K562 (cell line): ENCODE results near the gene SLC22A23. TPM values are rescaled to one million over a fixed set of nuclear protein-coding genes. Genes with fewer than 3 reads are reported as not detected.

ENCODE experiments used
- ATAC-seq: fragments of 200-7000 bp; cut with Tn5 transposase; 3 replicates; pipeline ENCODE4 v1.9.1; 2020; ENCODE audit warnings: moderate library complexity
- BruUV-seq: library from RNA; stranded (reverse); fragments of 400-500 nt; replicated peaks from 2 replicates; lab custom pipeline; 2021; lab: Mats Ljungman, UMichigan
- CTCF ChIA-PET: fragments of 300-600 bp; formaldehyde crosslinking; extraction: SDS; loops from one replicate; lab custom pipeline; 2021; ENCODE audit warnings: low intra/inter-chr PET ratio; lab: Yijun Ruan, JAX
- POLR2A ChIA-PET: fragments of 300-600, 350-650 bp; sonication (Branson Sonifier 250); formaldehyde crosslinking; extraction: SDS; loops from one replicate; lab custom pipeline; 2021; ENCODE audit warnings: antibody characterized with exemption, inconsistent platforms; lab: Yijun Ruan, JAX
- DNase-seq, 4 experiments: peaks; one replicate each; pipeline versions ENCODE4 v3.0.0 to v3.0.0-alpha.2; 2011 to 2018; ENCODE audit warnings: low spot score in 3 of 4, mixed read lengths in 3 of 4; ENCODE audit errors: extremely low read depth in 1 of 4
- FAIRE-seq: peaks from 2 replicates; lab custom pipeline; 2011; peaks lifted over from hg19 to GRCh38; lab: Jason Lieb, UNC
- H2AFZ ChIP-seq: 2 replicates; pipeline ENCODE4 v1.6.0; 2011; ENCODE audit warnings: low read depth, low read length, control low read depth, inconsistent platforms
- H3K27ac ChIP-seq: fragments of 200-600 bp; 3 replicates; pipeline ENCODE4 v1.8.0; 2011; ENCODE audit warnings: low read depth, mild to moderate bottlenecking, control low read depth, inconsistent platforms, low read length, moderate library complexity, mixed read lengths; ENCODE audit errors: extremely low read depth
- H3K27me3 ChIP-seq, 2 experiments: fragments of 300-600 bp in 1 of 2; 2 replicates in 1 of 2; 3 replicates in 1 of 2; pipeline versions ENCODE4 v1.6.0 to v1.8.0; 2011; ENCODE audit warnings: inconsistent platforms in 2 of 2, low read length in 2 of 2, mild to moderate bottlenecking in 1 of 2, mixed read lengths in 1 of 2, moderate library complexity in 1 of 2; ENCODE audit not compliant: control insufficient read depth in 2 of 2, insufficient read depth in 2 of 2
- H3K36me3 ChIP-seq: fragments of 300-600 bp; 3 replicates; pipeline ENCODE4 v1.8.0; 2011; ENCODE audit warnings: mild to moderate bottlenecking, low read length, inconsistent platforms; ENCODE audit not compliant: control insufficient read depth, insufficient read depth
- H3K4me1 ChIP-seq, 2 experiments: fragments of 200-600 bp in 1 of 2; replicated peaks in 1 of 2; 2 replicates in 1 of 2; 3 replicates in 1 of 2; pipeline versions ENCODE4 v1.5.1 to v1.8.0; 2011; ENCODE audit warnings: inconsistent platforms in 2 of 2, low read length in 2 of 2, mild to moderate bottlenecking in 1 of 2, mixed read lengths in 1 of 2, moderate library complexity in 1 of 2; ENCODE audit not compliant: control insufficient read depth in 2 of 2, insufficient read depth in 2 of 2
- H3K4me2 ChIP-seq: 2 replicates; pipeline ENCODE4 v1.6.1; 2011; ENCODE audit warnings: low read length, control low read depth, inconsistent platforms, mixed read lengths; ENCODE audit not compliant: insufficient read depth
- H3K4me3 ChIP-seq: fragments of 200-600 bp; sonication (generic), shearing (Covaris generic); 2 replicates; pipeline ENCODE4 v1.5.1; 2016; ENCODE audit warnings: control low read depth, inconsistent platforms
- H3K79me2 ChIP-seq: fragments of 200-600 bp; 3 replicates; pipeline ENCODE4 v1.8.0; 2011; ENCODE audit warnings: low read length, inconsistent platforms; ENCODE audit not compliant: control insufficient read depth, insufficient read depth
- H3K9ac ChIP-seq, 2 experiments: 2 replicates each; pipeline versions ENCODE4 v1.6.0 to v1.6.1; 2011; ENCODE audit warnings: low read depth in 2 of 2, low read length in 2 of 2, control low read depth in 1 of 2, inconsistent platforms in 1 of 2, mild to moderate bottlenecking in 1 of 2, mixed read lengths in 1 of 2; ENCODE audit not compliant: insufficient read depth in 1 of 2
- H3K9me1 ChIP-seq: one replicate; pipeline ENCODE4 v1.6.0; 2011; ENCODE audit warnings: inconsistent platforms, mild to moderate bottlenecking, low read length, moderate library complexity; ENCODE audit not compliant: control insufficient read depth, insufficient read depth
- H3K9me3 ChIP-seq: replicated peaks from 2 replicates; pipeline ENCODE4 v1.5.1; 2011; ENCODE audit warnings: low read depth, low read length, inconsistent platforms; ENCODE audit not compliant: control insufficient read depth, insufficient read depth
- H4K20me1 ChIP-seq: replicated peaks from 2 replicates; pipeline ENCODE4 v1.6.1; 2011; ENCODE audit warnings: low read length, inconsistent platforms, mixed read lengths; ENCODE audit not compliant: control insufficient read depth, insufficient read depth
- ARID3B ChIP-seq: fragments of 250-450 bp; sonication (Bioruptor Pico); IDR thresholded peaks from 2 replicates; pipeline ENCODE4 v1.4.0; 2020; ENCODE audit warnings: borderline replicate concordance
- ARNT ChIP-seq, 2 experiments: fragments of 450-650 bp; IDR thresholded peaks; 2 replicates each; pipeline ENCODE4 v1.6.1; 2016; ENCODE audit warnings: mild to moderate bottlenecking in 1 of 2
- BHLHE40 ChIP-seq: IDR thresholded peaks from 2 replicates; pipeline ENCODE4 v1.6.1; 2011; ENCODE audit warnings: low read length, improper control_type of control experiment
- ELK1 ChIP-seq: sonication (generic); formaldehyde crosslinking; IDR thresholded peaks from 2 replicates; pipeline ENCODE4 v1.8.1; 2022; ENCODE audit warnings: missing genetic modification reagents
- ESRRB ChIP-seq: fragments of 250-450 bp; sonication (Bioruptor Pico); IDR thresholded peaks from 2 replicates; pipeline ENCODE4 v1.5.0; 2020; ENCODE audit warnings: mild to moderate bottlenecking, moderate library complexity, borderline replicate concordance
- NCOA1 ChIP-seq: fragments of 450-650 bp; IDR thresholded peaks from 2 replicates; pipeline ENCODE4 v1.6.1; 2016; ENCODE audit warnings: low read depth
- NR3C1 ChIP-seq: sonication (generic); formaldehyde crosslinking; IDR thresholded peaks from 2 replicates; pipeline ENCODE4 v1.8.1; 2022; ENCODE audit warnings: missing genetic modification reagents
- REST ChIP-seq, 2 experiments: fragments of 450-650 bp; formaldehyde crosslinking in 1 of 2; IDR thresholded peaks; 2 replicates each; pipeline versions ENCODE4 v1.4.0 to v1.6.1; 2014 to 2020; ENCODE audit warnings: mild to moderate bottlenecking in 2 of 2, borderline replicate concordance in 1 of 2, low read depth in 1 of 2
- RNF2 ChIP-seq: sonication (generic); IDR thresholded peaks from 2 replicates; pipeline ENCODE4 v1.6.1; 2016
- SREBF1 ChIP-seq: fragments of 150-350 bp; IDR thresholded peaks from 2 replicates; pipeline ENCODE4 v1.6.1; 2014; ENCODE audit warnings: antibody characterized with exemption, low read depth, low read length, borderline replicate concordance
- ZNF212 ChIP-seq: fragments of 450-650 bp; formaldehyde crosslinking; IDR thresholded peaks from 2 replicates; pipeline ENCODE4 v1.4.0; 2020; ENCODE audit warnings: mild to moderate bottlenecking
- WGBS: fragments of 100-300 bp; shearing (Covaris generic); methylation state at CpG from one replicate; pipeline ENCODE4 v1.1.6; 2016; ENCODE audit warnings: low coverage, mixed read lengths; ENCODE audit not compliant: insufficient coverage; ENCODE audit errors: missing lambda C conversion rate; 5-methylcytosine and 5-hydroxymethylcytosine counted together
- in situ Hi-C: fragments of 300-500 bp; cut with MboI; formaldehyde crosslinking; loops from 4 replicates; pipeline ENCODE4 v1.15.0; 2018; ENCODE audit warnings: inconsistent platforms, mixed read lengths
- intact Hi-C: fragments of 100-400 bp; cut with micrococcal nuclease; formaldehyde crosslinking; loops from 2 replicates; pipeline ENCODE4 v1.14.2; 2022
- polyA plus RNA-seq, 8 experiments: library from polyadenylated mRNA; depleted of rRNA in 4 of 8; stranded (reverse) in 5 of 8; unstranded in 3 of 8; fragments of >200 nt; fragmentation: Nextera tagmentation in 2 of 8; fragmentation: Illumina TruSeq in 1 of 8; extraction: Ambion mirVana in 2 of 8; extraction: Trizol in 1 of 8; gene quantifications; 2 replicates each; pipeline versions ENCODE4 v1.2.1 to v1.2.3, GENCODE V29; 2011 to 2014; ENCODE audit warnings: inconsistent platforms in 1 of 8, missing spikeins in 1 of 8
- total RNA-seq, 7 experiments: library from RNA; depleted of rRNA in 6 of 7; stranded (reverse); fragments of >200 nt in 6 of 7; fragmentation: Illumina TruSeq in 2 of 7; extraction: Trizol in 2 of 7; gene quantifications; 2 replicates each; pipeline versions ENCODE4 v1.2.1 to v1.2.3, GENCODE V29; 2011 to 2021; ENCODE audit warnings: low replicate concordance in 1 of 7

SLC22A23 gene
- total and polyA plus RNA-seq, 9 of the 15 experiments (the other 6 are each of a cell fraction or from before 2014, with no cell fraction given), result 0.30 to 8.7 (median 2.5) TPM

- no peaks in the 10 kb centered on the region for H3K4me1 ChIP-seq
- in situ Hi-C loops (no loop called here), intact Hi-C loops (no loop called here)
- ATAC-seq (no peak), FAIRE-seq (peak; percentile 19), DNase-seq (no peak)
- H4K20me1 ChIP-seq, result no peaks in the 10 kb centered on the region
- peaks cover 30% of the 10 kb centered on the region in 2 experiments for H3K27me3 ChIP-seq
- H3K4me3 ChIP-seq, result no peak overlapping the region
- H2AFZ ChIP-seq, result no peak overlapping the region
- CTCF ChIA-PET, result no interaction called here
- H3K79me2 ChIP-seq, result no peaks in the 10 kb centered on the region
- H3K9ac ChIP-seq, result no peak overlapping the region
- 0% methylated on average over 5 of the region's 5 CpGs for WGBS
- POLR2A ChIA-PET, result interaction anchor here (0.8 to 1.3 kb wide), 2 partner anchors 8 to 10 kb away, joined by 4 to 5 read pairs; no protein-coding TSS in a partner anchor
- H3K36me3 ChIP-seq, result no peaks in the 10 kb centered on the region
- H3K27ac ChIP-seq, result no peak overlapping the region
- H3K9me1 ChIP-seq, result no peaks in the 10 kb centered on the region
- no TSS peak for BruUV-seq
- no peak overlapping the region for H3K4me2 ChIP-seq
- no peaks in the 10 kb centered on the region for H3K9me3 ChIP-seq
- TF ChIP-seq NCOA1, result no peak
- TF ChIP-seq ARNT (IDR thresholded peaks at IDR 0.05), result no peak
- TF ChIP-seq ESRRB (CRISPR knock-in tag), result no peak
- no peak for TF ChIP-seq RNF2
- TF ChIP-seq REST (IDR thresholded peaks at IDR 0.05; ENCODE audit: borderline replicate concordance), result no peak
- no peak for TF ChIP-seq REST (CRISPR knock-in tag; IDR thresholded peaks at IDR 0.05; ENCODE audit: low read depth)
- TF ChIP-seq SREBF1, result no peak
- no peak for TF ChIP-seq ELK1 (CRISPR knock-in tag)
- TF ChIP-seq ARID3B (CRISPR knock-in tag), result no peak
- no peak for TF ChIP-seq ZNF212 (CRISPR knock-in tag)
- TF ChIP-seq BHLHE40, result no peak
- no peak for TF ChIP-seq NR3C1 (CRISPR knock-in tag)
These were observed 47.5 kb upstream of the SLC22A23 start for GRCh38 chr6:3504354-3504753.
